ENCODE measurements around the gene FAR2.

- TF ChIP-seq, protein P1, sequence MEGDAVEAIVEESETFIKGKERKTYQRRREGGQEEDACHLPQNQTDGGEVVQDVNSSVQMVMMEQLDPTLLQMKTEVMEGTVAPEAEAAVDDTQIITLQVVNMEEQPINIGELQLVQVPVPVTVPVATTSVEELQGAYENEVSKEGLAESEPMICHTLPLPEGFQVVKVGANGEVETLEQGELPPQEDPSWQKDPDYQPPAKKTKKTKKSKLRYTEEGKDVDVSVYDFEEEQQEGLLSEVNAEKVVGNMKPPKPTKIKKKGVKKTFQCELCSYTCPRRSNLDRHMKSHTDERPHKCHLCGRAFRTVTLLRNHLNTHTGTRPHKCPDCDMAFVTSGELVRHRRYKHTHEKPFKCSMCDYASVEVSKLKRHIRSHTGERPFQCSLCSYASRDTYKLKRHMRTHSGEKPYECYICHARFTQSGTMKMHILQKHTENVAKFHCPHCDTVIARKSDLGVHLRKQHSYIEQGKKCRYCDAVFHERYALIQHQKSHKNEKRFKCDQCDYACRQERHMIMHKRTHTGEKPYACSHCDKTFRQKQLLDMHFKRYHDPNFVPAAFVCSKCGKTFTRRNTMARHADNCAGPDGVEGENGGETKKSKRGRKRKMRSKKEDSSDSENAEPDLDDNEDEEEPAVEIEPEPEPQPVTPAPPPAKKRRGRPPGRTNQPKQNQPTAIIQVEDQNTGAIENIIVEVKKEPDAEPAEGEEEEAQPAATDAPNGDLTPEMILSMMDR (IDR thresholded peaks at IDR 0.05), result no peak
- TF ChIP-seq POLR2A (IDR thresholded peaks at IDR 0.05), result no peak
These were observed 185.9 kb downstream of the FAR2 start for GRCh38 chr12:29334937-29335336.
